Activated naive CD4-positive, alpha-beta T cell (primary cell): ENCODE results near the gene ATF2.
"Not testable (repeated sequence)": the region's sequence is repeated elsewhere in the genome, so short reads cannot be mapped to it uniquely, and the experiment has no call there.

ENCODE experiments used
- DNase-seq, 4 experiments: peaks; one replicate each; lab custom pipeline; 2025; lab: John Stamatoyannopoulos, UW

Gene ATF2

GRCh38 chr2:175166216-175166824 is 1.7 kb downstream of the ATF2 start:
- no peak for DNase-seq

- DNase-seq: no peak
Observed at GRCh38 chr2:175164235-175164634, 3.8 kb downstream of the ATF2 start.

- no peak for DNase-seq
Observed at GRCh38 chr2:175158894-175159293, 9.1 kb downstream of the ATF2 start.

GRCh38 chr2:175156534-175156933 is 11.5 kb downstream of the ATF2 start:
- DNase-seq: no peak

GRCh38 chr2:175154661-175155082 is 13.3 kb downstream of the ATF2 start:
- DNase-seq: no peak

- no peak for DNase-seq
Observed at GRCh38 chr2:175152242-175152641, 15.8 kb downstream of the ATF2 start.

- DNase-seq: no peak
Observed at GRCh38 chr2:175151791-175152190, 16.2 kb downstream of the ATF2 start.

- DNase-seq: no peak
Observed at GRCh38 chr2:175147186-175147585, 20.8 kb downstream of the ATF2 start.

GRCh38 chr2:175143678-175144077 is 24.3 kb downstream of the ATF2 start:
- DNase-seq: no peak

- DNase-seq: no peak
Observed at GRCh38 chr2:175143191-175143590, 24.8 kb downstream of the ATF2 start.

- DNase-seq: no peak
Observed at GRCh38 chr2:175140332-175140731, 27.7 kb downstream of the ATF2 start.

GRCh38 chr2:175137793-175138192 is 30.2 kb downstream of the ATF2 start:
- no peak for DNase-seq

GRCh38 chr2:175136334-175137215 is 31.4 kb downstream of the ATF2 start:
- no peak for DNase-seq

- no peak for DNase-seq
Observed at GRCh38 chr2:175135862-175136261, 32.1 kb downstream of the ATF2 start.

GRCh38 chr2:175135177-175135576 is 32.8 kb downstream of the ATF2 start:
- no peak for DNase-seq

GRCh38 chr2:175131252-175131651 is 36.8 kb downstream of the ATF2 start:
- DNase-seq: no peak

- DNase-seq: no peak
Observed at GRCh38 chr2:175126661-175127060, 41.3 kb downstream of the ATF2 start.

GRCh38 chr2:175123254-175123653 is 44.7 kb downstream of the ATF2 start:
- DNase-seq: no peak

- DNase-seq: no peak
Observed at GRCh38 chr2:175111200-175111657, 56.8 kb downstream of the ATF2 start.

GRCh38 chr2:175108091-175108490 is 59.9 kb downstream of the ATF2 start:
- not testable (repeated sequence) for DNase-seq

GRCh38 chr2:175107146-175107545 is 60.9 kb downstream of the ATF2 start:
- no peak for DNase-seq

GRCh38 chr2:175103191-175103590 is 64.8 kb downstream of the ATF2 start:
- no peak for DNase-seq

GRCh38 chr2:175101514-175101913 is 66.5 kb downstream of the ATF2 start:
- DNase-seq: no peak
